ENCODE measurements around the gene PDZD4. TPM values are rescaled to one million over a fixed set of nuclear protein-coding genes. Genes with fewer than 3 reads are reported as not detected.

PDZD4 gene
- total RNA-seq, 1 experiment from 2014 or later: 1.8 TPM

- H3K36me3 ChIP-seq (ENCODE audit: control insufficient read depth, insufficient read depth, low read length): no peaks in the 10 kb centered on the region
- peak in 1 of 2 experiments; percentile 73 for DNase-seq
- Mint-ChIP-seq H3K27ac (ENCODE audit: unreplicated experiment) (no peak overlapping the region), H3K4me3 (ENCODE audit: unreplicated experiment) (no peak overlapping the region), H3K27me3 (ENCODE audit: insufficient read depth, unreplicated experiment) (peaks cover 4% of the 10 kb centered on the region), H3K4me1 (ENCODE audit: low read depth, unreplicated experiment) (no peaks in the 10 kb centered on the region), H3K9me3 (ENCODE audit: unreplicated experiment) (no peaks in the 10 kb centered on the region), H3K36me3 (ENCODE audit: insufficient read depth, unreplicated experiment) (no peaks in the 10 kb centered on the region)
- no peaks in the 10 kb centered on the region for H3K9me3 ChIP-seq
- TF ChIP-seq CTCF (IDR thresholded peaks at IDR 0.05; ENCODE audit: insufficient read depth in 1 of 2, low read depth in 1 of 2, low read length in 1 of 2, severe bottlenecking in 1 of 2, unreplicated experiment in 1 of 2): no peak
- H3K4me3 ChIP-seq (ENCODE audit: low read depth, low read length): no peak overlapping the region
- intact Hi-C loops (cut with micrococcal nuclease; ENCODE audit: unreplicated experiment): no loop called here
- no peaks in the 10 kb centered on the region for H3K4me1 ChIP-seq
- CTCF ChIA-PET: no interaction called here
- no peaks in the 10 kb centered on the region for H3K27me3 ChIP-seq (replicated peaks; ENCODE audit: control insufficient read depth, insufficient read depth, low read length)
- POLR2A ChIA-PET: no interaction called here
- BruUV-seq (replicated peaks): no TSS peak
Observed at GRCh38 chrX:153875391-153876111, 45.2 kb upstream of the PDZD4 start.

- H3K36me3 ChIP-seq (ENCODE audit: control insufficient read depth, insufficient read depth, low read length): no peaks in the 10 kb centered on the region
- ChIA-PET POLR2A (no interaction called here), CTCF (no interaction called here)
- H3K27ac Mint-ChIP-seq (ENCODE audit: unreplicated experiment): no peak overlapping the region
- H3K27me3 ChIP-seq (replicated peaks; ENCODE audit: control insufficient read depth, insufficient read depth, low read length): no peaks in the 10 kb centered on the region
- no peak overlapping the region for H3K4me3 Mint-ChIP-seq (ENCODE audit: unreplicated experiment)
- H3K27me3 Mint-ChIP-seq (ENCODE audit: insufficient read depth, unreplicated experiment): peaks cover 4% of the 10 kb centered on the region
- DNase-seq: no peak
- H3K4me1 ChIP-seq: no peaks in the 10 kb centered on the region
- H3K9me3 Mint-ChIP-seq (ENCODE audit: unreplicated experiment): no peaks in the 10 kb centered on the region
- H3K9me3 ChIP-seq: no peaks in the 10 kb centered on the region
- H3K4me1 Mint-ChIP-seq (ENCODE audit: low read depth, unreplicated experiment): no peaks in the 10 kb centered on the region
- no peak for TF ChIP-seq CTCF (IDR thresholded peaks at IDR 0.05; ENCODE audit: insufficient read depth in 1 of 2, low read depth in 1 of 2, low read length in 1 of 2, severe bottlenecking in 1 of 2, unreplicated experiment in 1 of 2)
- intact Hi-C loops (cut with micrococcal nuclease; ENCODE audit: unreplicated experiment): no loop called here
- BruUV-seq (replicated peaks): no TSS peak
- no peaks in the 10 kb centered on the region for H3K36me3 Mint-ChIP-seq (ENCODE audit: insufficient read depth, unreplicated experiment)
- H3K4me3 ChIP-seq (ENCODE audit: low read depth, low read length): no peak overlapping the region
Observed at GRCh38 chrX:153874366-153875125, 44.2 kb upstream of the PDZD4 start.

- Mint-ChIP-seq H3K4me3 (ENCODE audit: unreplicated experiment) (no peak overlapping the region), H3K27ac (ENCODE audit: unreplicated experiment) (no peak overlapping the region), H3K36me3 (ENCODE audit: insufficient read depth, unreplicated experiment) (no peaks in the 10 kb centered on the region), H3K9me3 (ENCODE audit: unreplicated experiment) (no peaks in the 10 kb centered on the region), H3K4me1 (ENCODE audit: low read depth, unreplicated experiment) (no peaks in the 10 kb centered on the region), H3K27me3 (ENCODE audit: insufficient read depth, unreplicated experiment) (peaks cover 4% of the 10 kb centered on the region)
- BruUV-seq (replicated peaks): no TSS peak
- POLR2A ChIA-PET: no interaction called here
- H3K36me3 ChIP-seq (ENCODE audit: control insufficient read depth, insufficient read depth, low read length): no peaks in the 10 kb centered on the region
- no peak for DNase-seq
- H3K9me3 ChIP-seq: no peaks in the 10 kb centered on the region
- no peaks in the 10 kb centered on the region for H3K27me3 ChIP-seq (replicated peaks; ENCODE audit: control insufficient read depth, insufficient read depth, low read length)
- no peak for TF ChIP-seq CTCF (IDR thresholded peaks at IDR 0.05; ENCODE audit: insufficient read depth in 1 of 2, low read depth in 1 of 2, low read length in 1 of 2, severe bottlenecking in 1 of 2, unreplicated experiment in 1 of 2)
- CTCF ChIA-PET: no interaction called here
- intact Hi-C loops (cut with micrococcal nuclease; ENCODE audit: unreplicated experiment): no loop called here
- no peaks in the 10 kb centered on the region for H3K4me1 ChIP-seq
- no peak overlapping the region for H3K4me3 ChIP-seq (ENCODE audit: low read depth, low read length)
Observed at GRCh38 chrX:153874085-153874365, 43.7 kb upstream of the PDZD4 start.

Measured in Caco-2 (cell line).